ENCODE results near the gene ADGRB2.

The ADGRB2 gene

GRCh38 chr1:31760471-31761470, 3.4 kb downstream of the ADGRB2 start:
- peak overlapping the region; percentile 64 for H3K4me3 ChIP-seq (ENCODE audit: low read depth, low read length)
- peak overlapping the region; percentile 73 for H3K27ac ChIP-seq
- H3K9me3 ChIP-seq (ENCODE audit: severe bottlenecking): no peaks in the 10 kb centered on the region
- peak; percentile 64 for DNase-seq
- peaks cover 15% of the 10 kb centered on the region for H3K36me3 ChIP-seq
- TF ChIP-seq CTCF (IDR thresholded peaks at IDR 0.05; ENCODE audit: low read depth, low read length): no peak
- no peaks in the 10 kb centered on the region for H3K27me3 ChIP-seq (ENCODE audit: insufficient read depth, low read depth, severe bottlenecking)

GRCh38 chr1:31759298-31760023, 4.7 kb downstream of the ADGRB2 start:
- Histone ChIP-seq H3K4me3 (ENCODE audit: low read depth, low read length) (no peak overlapping the region), H3K36me3 (peaks cover 15% of the 10 kb centered on the region), H3K27ac (no peak overlapping the region), H3K27me3 (ENCODE audit: insufficient read depth, low read depth, severe bottlenecking) (no peaks in the 10 kb centered on the region), H3K9me3 (ENCODE audit: severe bottlenecking) (no peaks in the 10 kb centered on the region)
- DNase-seq: peak; percentile 49
- no peak for TF ChIP-seq CTCF (IDR thresholded peaks at IDR 0.05; ENCODE audit: low read depth, low read length)

DNA sequence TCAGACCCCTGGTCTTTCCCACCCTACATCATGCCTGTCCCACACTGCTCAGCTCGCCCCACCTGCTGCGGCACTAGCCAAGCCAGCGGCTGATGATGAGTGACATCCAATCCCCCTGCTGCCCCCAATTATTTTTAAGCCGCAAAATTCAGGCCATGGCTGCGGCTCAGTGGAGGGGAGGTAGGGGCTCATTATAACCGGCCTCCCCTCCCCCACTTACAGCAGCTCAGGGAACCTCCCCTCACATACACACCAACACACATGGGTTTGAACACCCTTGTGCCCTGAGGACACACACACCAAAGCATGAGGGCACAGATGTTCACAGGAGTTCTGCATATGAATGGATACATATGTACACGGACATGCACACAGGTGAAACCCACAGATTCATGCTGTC, 5.3 kb downstream of the ADGRB2 start:
- no peak overlapping the region for H3K27ac ChIP-seq
- no peaks in the 10 kb centered on the region for H3K9me3 ChIP-seq (ENCODE audit: severe bottlenecking)
- no peaks in the 10 kb centered on the region for H3K27me3 ChIP-seq (ENCODE audit: insufficient read depth, low read depth, severe bottlenecking)
- DNase-seq: no peak
- no peak for TF ChIP-seq CTCF (IDR thresholded peaks at IDR 0.05; ENCODE audit: low read depth, low read length)
- peaks cover 15% of the 10 kb centered on the region for H3K36me3 ChIP-seq
- no peak overlapping the region for H3K4me3 ChIP-seq (ENCODE audit: low read depth, low read length)

- peaks cover 15% of the 10 kb centered on the region for H3K36me3 ChIP-seq
- DNase-seq: no peak
- H3K4me3 ChIP-seq (ENCODE audit: low read depth, low read length): no peak overlapping the region
- no peak overlapping the region for H3K27ac ChIP-seq
- H3K27me3 ChIP-seq (ENCODE audit: insufficient read depth, low read depth, severe bottlenecking): no peaks in the 10 kb centered on the region
- TF ChIP-seq CTCF (IDR thresholded peaks at IDR 0.05; ENCODE audit: low read depth, low read length): no peak
- H3K9me3 ChIP-seq (ENCODE audit: severe bottlenecking): no peaks in the 10 kb centered on the region
Measured at GRCh38 chr1:31757989-31758388, 6.2 kb downstream of the ADGRB2 start.

DNA sequence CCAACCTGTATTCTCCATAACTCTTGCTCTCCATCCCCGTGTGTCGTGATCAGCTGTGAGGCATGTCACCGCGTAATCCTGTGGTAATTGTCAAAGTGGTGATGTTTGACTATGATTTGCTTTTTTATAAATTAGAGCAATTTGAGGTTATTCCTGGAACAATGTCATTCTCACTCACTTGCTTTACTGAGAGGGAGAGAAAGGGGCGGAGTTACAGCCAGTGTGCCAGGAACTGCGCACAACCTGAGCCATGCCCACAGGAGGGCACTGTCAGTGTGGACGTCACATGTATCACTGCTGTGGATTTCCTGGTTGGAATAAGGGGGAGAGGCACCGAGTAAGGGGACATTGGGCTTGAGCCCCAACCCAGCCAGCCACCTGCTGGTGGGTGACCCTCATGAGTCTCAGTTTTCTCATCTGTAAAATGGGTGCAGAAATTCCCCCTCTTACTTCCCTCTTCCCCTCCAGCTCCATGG, 6.9 kb downstream of the ADGRB2 start:
- Histone ChIP-seq H3K4me3 (ENCODE audit: low read depth, low read length) (no peak overlapping the region), H3K9me3 (ENCODE audit: severe bottlenecking) (no peaks in the 10 kb centered on the region), H3K36me3 (peaks cover 15% of the 10 kb centered on the region), H3K27me3 (ENCODE audit: insufficient read depth, low read depth, severe bottlenecking) (no peaks in the 10 kb centered on the region), H3K27ac (no peak overlapping the region)
- no peak for TF ChIP-seq CTCF (IDR thresholded peaks at IDR 0.05; ENCODE audit: low read depth, low read length)
- no peak for DNase-seq
